KMS-11 (cell line): Measurements from ENCODE around the gene TRIAP1.

Experiments used
- H2AFZ ChIP-seq: fragments of 200-600 bp; sonication (generic); 2 replicates; pipeline ENCODE4 v1.6.1; 2016; ENCODE audit warnings: antibody characterized with exemption, mixed run types, low read depth
- H3K27ac ChIP-seq: fragments of 200-600 bp; sonication (generic); 2 replicates; pipeline ENCODE4 v1.6.1; 2016; ENCODE audit warnings: mild to moderate bottlenecking, mixed run types
- H3K27me3 ChIP-seq: fragments of 200-600 bp; sonication (generic); 2 replicates; pipeline ENCODE4 v1.6.1; 2017; ENCODE audit warnings: mild to moderate bottlenecking, low read depth, mixed run types, moderate library complexity; ENCODE audit not compliant: insufficient read depth
- H3K36me3 ChIP-seq: fragments of 200-600 bp; sonication (generic); 2 replicates; pipeline ENCODE4 v1.6.1; 2017; ENCODE audit warnings: mild to moderate bottlenecking, mixed run types; ENCODE audit not compliant: insufficient read depth
- H3K4me1 ChIP-seq: fragments of 200-600 bp; sonication (generic); 2 replicates; pipeline ENCODE4 v1.6.1; 2016; ENCODE audit warnings: mild to moderate bottlenecking, low read depth, mixed run types; ENCODE audit not compliant: poor library complexity, severe bottlenecking
- H3K4me2 ChIP-seq: fragments of 200-600 bp; sonication (generic); 2 replicates; pipeline ENCODE4 v1.7.0; 2016; ENCODE audit warnings: mild to moderate bottlenecking, mixed run types
- H3K4me3 ChIP-seq: fragments of 200-600 bp; sonication (generic); IDR thresholded peaks from 2 replicates; pipeline ENCODE4 v1.6.1; 2017; ENCODE audit warnings: low read depth, low read length, mixed read lengths; ENCODE audit not compliant: insufficient read depth
- H3K79me2 ChIP-seq: fragments of 200-600 bp; sonication (generic); 2 replicates; pipeline ENCODE4 v1.6.1; 2016; ENCODE audit warnings: low read depth, mixed run types; ENCODE audit not compliant: insufficient read depth
- H3K9ac ChIP-seq: fragments of 200-600 bp; sonication (generic); 2 replicates; pipeline ENCODE4 v1.6.1; 2016; ENCODE audit warnings: mild to moderate bottlenecking, mixed run types
- H4K20me1 ChIP-seq: fragments of 200-600 bp; sonication (generic); 2 replicates; pipeline ENCODE4 v1.6.1; 2016; ENCODE audit warnings: mild to moderate bottlenecking, mixed run types; ENCODE audit not compliant: insufficient read depth
- CTCF ChIP-seq: fragments of 200-600 bp; sonication (generic); conservative IDR thresholded peaks from 2 replicates; pipeline ENCODE4 v1.6.1; 2017; ENCODE audit warnings: low read depth, mild to moderate bottlenecking, antibody characterized with exemption, low read length, moderate library complexity, mixed read lengths

Gene TRIAP1

GRCh38 chr12:120445911-120446843 is at the start of gene TRIAP1, which contains the start of gene GATC:
Gene TRIAP1, minus strand, starts transcription at chr12:120446384. Its CDS starts 12 bp downstream, at chr12:120446372.
Gene GATC, plus strand, starts transcription at chr12:120446444. Its CDS starts 37 bp downstream, at chr12:120446481.
- no peak for TF ChIP-seq CTCF
- no peaks in the 10 kb centered on the region for H3K36me3 ChIP-seq

GRCh38 chr12:120495186-120495730 is 49.1 kb upstream of the TRIAP1 start:
- no peak overlapping the region for H3K27ac ChIP-seq
- H3K79me2 ChIP-seq: peaks cover 34% of the 10 kb centered on the region
- no peak for TF ChIP-seq CTCF
- peaks cover 15% of the 10 kb centered on the region for H3K4me1 ChIP-seq
- no peak overlapping the region for H3K4me3 ChIP-seq
- no peaks in the 10 kb centered on the region for H3K27me3 ChIP-seq
- H3K4me2 ChIP-seq: peak overlapping the region; percentile 80
- H2AFZ ChIP-seq: peak overlapping the region; percentile 38; the same call in 1 of the 2 replicates
- no peak overlapping the region; the same call in 1 of the 2 replicates for H3K9ac ChIP-seq
- H4K20me1 ChIP-seq: no peaks in the 10 kb centered on the region
- no peaks in the 10 kb centered on the region for H3K36me3 ChIP-seq

More at GRCh38 chr12:120445911-120446843, at the start of gene TRIAP1, which contains the start of gene GATC:
- H4K20me1 ChIP-seq: no peaks in the 10 kb centered on the region
- H3K9ac ChIP-seq: peak within 1 kb of the TSS; percentile 71
- peak within 1 kb of the TSS; percentile 64 for H2AFZ ChIP-seq
- H3K27me3 ChIP-seq: no peaks in the 10 kb centered on the region
- peak within 1 kb of the TSS; percentile 67 for H3K27ac ChIP-seq
- H3K4me3 ChIP-seq: no peak within 1 kb of the TSS
- peaks cover 48% of the 10 kb centered on the region for H3K79me2 ChIP-seq
- peak within 1 kb of the TSS; percentile 78 for H3K4me2 ChIP-seq
- H3K4me1 ChIP-seq: peaks cover 16% of the 10 kb centered on the region

GRCh38 chr12:120490833-120491512 is 44.8 kb upstream of the TRIAP1 start:
- no peak overlapping the region for H3K4me3 ChIP-seq
- no peak overlapping the region for H3K27ac ChIP-seq
- H3K4me2 ChIP-seq: no peak overlapping the region
- peaks cover 9% of the 10 kb centered on the region; the same call in 1 of the 2 replicates for H3K79me2 ChIP-seq
- peaks cover 6% of the 10 kb centered on the region for H3K4me1 ChIP-seq
- H3K27me3 ChIP-seq: no peaks in the 10 kb centered on the region
- no peak for TF ChIP-seq CTCF
- H3K9ac ChIP-seq: no peak overlapping the region
- no peaks in the 10 kb centered on the region for H3K36me3 ChIP-seq
- H2AFZ ChIP-seq: no peak overlapping the region
- no peaks in the 10 kb centered on the region for H4K20me1 ChIP-seq

GRCh38 chr12:120490325-120490724 is 44.1 kb upstream of the TRIAP1 start:
- Histone ChIP-seq H3K4me2 (no peak overlapping the region), H3K4me1 (peaks cover 6% of the 10 kb centered on the region), H2AFZ (no peak overlapping the region), H3K79me2 (peaks cover 8% of the 10 kb centered on the region; the same call in 1 of the 2 replicates), H3K27me3 (no peaks in the 10 kb centered on the region), H3K36me3 (no peaks in the 10 kb centered on the region), H3K9ac (no peak overlapping the region), H4K20me1 (no peaks in the 10 kb centered on the region), H3K27ac (no peak overlapping the region), H3K4me3 (no peak overlapping the region)
- no peak for TF ChIP-seq CTCF
